Right renal cortex interstitium (tissue), 3 donors: ENCODE results near the gene ATP13A3. TPM values are rescaled to one million over a fixed set of nuclear protein-coding genes. Genes with fewer than 3 reads are reported as not detected.
A peak's percentile ranks its signal among the peaks of the same experiment; 100 is the strongest.

Experiments used
- DNase-seq, 3 donors: peaks; one replicate each; pipeline ENCODE4 v3.0.0-alpha.2; 2013; ENCODE audit warnings: low read depth in 3 of 3, low spot score in 2 of 3
- polyA plus RNA-seq, 3 donors: library from polyadenylated mRNA; unstranded; fragments of 120-200 nt; gene quantifications; one replicate each; pipeline ENCODE4 v1.2.1, GENCODE V29; 2013; ENCODE audit not compliant: insufficient read length in 3 of 3

Gene ATP13A3
- polyA plus RNA-seq, 3 donors: 107 to 117 (median 108) TPM

- DNase-seq: no peak
Measured at GRCh38 chr3:194396859-194397756, 89.7 kb downstream of the ATP13A3 start.

GRCh38 chr3:194396539-194396858 lies 90.3 kb downstream of the ATP13A3 start:
- DNase-seq: no peak

DNA sequence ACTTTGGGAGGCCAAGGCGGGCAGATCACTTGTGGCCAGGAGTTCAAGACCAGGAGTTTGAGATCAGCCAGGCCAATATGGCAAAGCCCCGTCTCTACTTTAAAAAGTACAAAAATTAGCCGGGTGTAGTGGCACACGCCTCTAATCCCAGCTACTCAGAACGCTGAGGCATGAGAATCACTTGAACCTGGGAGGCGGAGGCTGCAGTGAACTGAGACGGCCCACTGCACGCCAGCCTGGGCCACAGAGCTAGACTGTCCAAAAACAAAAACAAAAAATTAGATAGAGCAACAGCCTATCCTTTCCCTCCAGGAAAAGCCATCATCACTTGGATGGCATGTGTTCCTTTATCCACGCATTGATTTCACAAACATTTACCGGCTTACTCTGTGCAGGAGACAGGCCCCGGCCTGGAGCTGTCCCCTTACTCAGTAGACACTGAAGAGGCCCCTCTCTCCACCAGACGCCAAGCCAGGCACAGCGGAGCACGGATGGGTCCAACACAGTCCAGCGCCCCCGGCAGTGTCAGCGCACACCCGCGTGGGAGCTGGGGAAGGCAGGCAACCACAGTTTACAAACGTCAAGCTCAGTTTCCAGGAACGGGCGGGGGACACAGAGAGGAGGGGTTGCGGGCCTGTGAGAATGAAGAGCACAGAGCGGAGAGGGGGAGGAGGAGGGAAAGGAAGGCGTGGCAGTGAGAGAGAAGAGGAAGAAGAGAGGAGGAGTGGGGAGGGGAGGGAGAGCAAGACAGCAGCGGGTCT lies 90.8 kb downstream of the ATP13A3 start:
- DNase-seq: peak in 1 of 3 donors; percentile 54

DNA sequence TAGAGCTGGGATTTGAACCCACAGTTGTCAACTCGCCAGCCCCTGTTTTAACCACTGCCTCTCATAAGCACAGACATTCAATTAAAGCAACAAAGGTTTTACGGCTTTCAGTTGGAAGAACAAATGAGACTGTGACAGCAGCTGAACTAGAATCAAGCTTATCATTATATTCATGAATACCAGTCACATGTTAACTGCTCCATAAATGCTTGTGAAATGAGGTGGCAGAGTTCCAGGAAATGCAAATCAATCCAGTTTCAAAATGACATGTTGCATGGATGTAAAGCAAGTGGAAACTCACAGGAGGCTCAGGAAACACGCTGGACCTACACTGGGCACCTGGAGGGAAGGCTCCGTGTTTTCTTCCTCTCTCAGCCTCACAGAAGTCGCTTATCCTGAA lies 91.6 kb downstream of the ATP13A3 start:
- DNase-seq: no peak

DNA sequence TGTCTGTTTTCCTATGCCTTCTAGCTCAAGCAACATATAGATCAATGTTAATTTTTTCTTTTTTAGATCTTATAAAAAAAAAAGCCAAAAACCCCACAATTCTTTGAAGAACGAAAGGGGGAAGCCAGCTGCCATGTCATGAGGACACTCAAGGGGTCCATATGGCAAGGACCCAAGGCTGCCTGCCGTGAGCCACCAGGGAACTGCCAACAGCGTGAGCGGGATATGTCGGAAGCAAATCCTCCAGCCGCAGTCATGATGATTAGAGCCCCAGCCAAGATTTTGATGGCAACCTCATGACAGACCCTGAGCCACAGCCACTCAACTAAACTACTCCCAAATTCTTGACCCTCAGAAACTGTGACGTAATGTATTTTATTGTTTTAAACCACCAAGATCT lies 94.2 kb downstream of the ATP13A3 start:
- no peak for DNase-seq

DNA sequence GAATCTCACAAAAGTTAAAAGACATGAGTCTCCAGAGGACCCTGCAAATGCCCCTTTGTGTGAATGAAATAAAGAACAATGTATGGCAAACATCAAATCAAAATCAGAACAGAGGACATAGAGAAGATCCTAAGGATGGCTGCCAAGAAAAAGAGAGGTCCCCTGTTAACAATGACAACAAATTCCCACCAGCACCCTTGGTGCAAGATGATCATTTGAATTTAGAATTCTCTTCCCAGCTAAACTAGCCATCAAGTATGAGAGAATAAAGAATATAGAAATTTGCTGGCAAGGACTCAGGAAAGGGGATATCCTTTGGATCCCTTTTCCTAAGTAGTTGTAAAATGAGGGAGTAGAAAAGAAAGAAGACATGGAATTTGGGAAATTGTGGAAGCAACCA lies 96.0 kb downstream of the ATP13A3 start:
- no peak for DNase-seq

GRCh38 chr3:194389269-194389668 lies 97.5 kb downstream of the ATP13A3 start:
- DNase-seq: no peak

- DNase-seq: no peak
Measured at GRCh38 chr3:194387926-194388418, 98.8 kb downstream of the ATP13A3 start.

GRCh38 chr3:194387276-194387675 lies 99.5 kb downstream of the ATP13A3 start:
- DNase-seq: no peak

DNA sequence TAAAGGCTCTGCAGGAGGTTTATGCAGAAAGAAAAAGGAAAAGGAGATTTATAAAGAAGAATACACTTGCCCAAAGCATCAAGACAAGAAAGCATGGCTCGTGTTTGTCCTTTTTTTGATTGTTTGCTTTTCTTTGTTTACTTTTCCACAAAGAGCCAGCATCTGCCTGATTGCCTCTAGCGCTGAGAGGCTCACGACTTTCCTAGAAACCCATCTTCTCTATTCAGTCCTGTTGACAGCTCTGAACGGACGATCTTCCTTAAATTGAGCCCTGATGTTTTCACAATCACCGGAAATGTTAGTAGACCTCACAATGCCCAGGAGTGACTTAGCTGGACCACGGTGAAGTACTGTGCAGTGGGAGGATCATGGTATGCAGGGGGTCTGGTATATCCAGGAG lies 100.2 kb downstream of the ATP13A3 start:
- DNase-seq: no peak

- no peak for DNase-seq
Measured at GRCh38 chr3:194386066-194386465, 100.7 kb downstream of the ATP13A3 start.

DNA sequence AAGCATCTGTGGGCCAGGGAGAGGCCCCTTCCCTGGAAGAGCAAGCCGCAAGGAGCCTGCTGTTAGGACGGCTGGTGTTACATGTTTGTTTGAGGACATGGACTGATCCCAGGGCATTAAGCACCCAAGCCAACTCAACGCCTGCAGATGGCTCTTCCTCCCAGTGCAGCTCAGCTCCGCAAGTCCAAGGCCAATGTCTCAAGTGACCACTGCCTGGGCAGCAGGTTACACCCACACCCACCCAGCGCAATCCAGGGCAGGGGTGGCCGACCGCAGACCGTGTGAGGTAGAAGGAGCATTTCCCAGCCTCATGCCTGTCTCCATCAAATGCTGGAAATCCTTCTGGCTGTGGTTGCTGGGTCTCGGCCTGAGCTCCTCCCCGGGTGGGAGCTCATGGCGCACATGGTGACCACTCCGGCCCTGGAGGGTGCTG lies 102.2 kb downstream of the ATP13A3 start:
- no peak for DNase-seq

DNA sequence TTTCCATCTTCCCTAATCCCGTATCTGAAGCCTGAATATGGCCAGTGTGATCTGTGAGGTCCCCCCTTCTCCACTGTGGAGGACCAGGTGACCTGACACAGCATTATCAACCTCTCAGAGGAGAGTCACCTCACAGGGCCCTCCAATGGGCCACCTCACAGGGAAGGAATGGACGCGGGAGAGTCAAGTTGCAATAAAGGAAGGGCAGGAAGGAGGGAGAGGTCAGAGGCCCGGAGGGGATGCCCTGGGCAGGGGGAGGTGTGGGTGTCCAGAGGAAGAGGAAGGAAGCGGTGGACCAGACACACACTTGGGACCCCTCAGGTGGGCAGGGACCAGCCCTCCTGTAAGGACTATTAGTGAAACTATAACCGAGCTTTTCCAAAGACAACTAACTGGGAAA lies 102.6 kb downstream of the ATP13A3 start:
- no peak for DNase-seq

- DNase-seq: no peak
Measured at GRCh38 chr3:194383276-194383940, 103.4 kb downstream of the ATP13A3 start.

DNA sequence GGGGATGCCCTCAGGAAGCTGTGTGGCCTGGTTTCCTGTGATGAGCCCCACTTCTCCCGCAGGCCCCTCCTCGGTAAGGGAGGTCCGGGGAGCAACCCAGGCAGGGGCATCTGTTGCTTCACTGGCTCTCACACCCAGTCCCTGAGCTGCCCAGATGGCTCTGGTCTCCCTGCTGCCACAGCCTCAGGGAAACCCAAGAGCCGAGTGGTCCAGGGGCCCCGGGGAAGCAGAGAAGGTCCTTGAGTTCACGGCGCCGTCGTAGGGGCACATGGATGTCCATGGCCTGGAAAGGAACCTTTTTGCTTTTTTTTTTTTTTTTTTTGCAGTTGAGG lies 103.9 kb downstream of the ATP13A3 start:
- DNase-seq: no peak

DNA sequence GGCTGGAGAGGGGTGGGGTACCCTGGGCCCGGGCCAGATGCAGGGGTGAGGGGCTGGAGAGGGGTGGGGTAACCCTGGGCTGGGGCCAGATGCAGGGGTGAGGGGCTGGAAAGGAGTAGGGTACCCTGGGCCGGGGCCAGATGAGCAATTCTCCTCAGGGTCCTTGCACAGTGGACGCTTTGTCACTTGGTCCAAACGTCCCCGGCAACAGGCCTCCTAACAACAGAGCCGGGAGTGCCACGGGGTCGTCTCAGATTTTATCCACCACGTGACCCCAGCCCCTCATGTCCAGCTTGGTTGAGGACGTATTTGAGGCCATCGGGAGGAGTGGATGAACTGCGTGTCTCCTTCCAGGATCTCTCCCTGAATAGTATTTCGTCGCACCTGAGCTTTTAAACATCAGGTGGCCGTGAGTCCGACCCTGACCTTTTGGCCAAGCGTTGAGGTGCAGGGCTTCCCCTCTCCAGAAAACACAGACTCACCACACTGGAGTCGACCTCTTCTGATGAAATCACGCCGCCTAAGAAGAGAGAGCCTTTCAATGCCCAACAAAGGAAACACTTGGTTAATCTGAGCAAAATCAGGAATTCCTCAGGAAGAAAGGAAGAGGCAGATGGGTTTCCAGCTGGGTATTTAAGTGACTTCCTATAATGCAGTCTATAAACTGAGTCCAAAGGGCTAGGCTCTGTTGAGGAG lies 104.5 kb downstream of the ATP13A3 start:
- DNase-seq: no peak

- DNase-seq: no peak
Measured at GRCh38 chr3:194381460-194381875, 105.3 kb downstream of the ATP13A3 start.

DNA sequence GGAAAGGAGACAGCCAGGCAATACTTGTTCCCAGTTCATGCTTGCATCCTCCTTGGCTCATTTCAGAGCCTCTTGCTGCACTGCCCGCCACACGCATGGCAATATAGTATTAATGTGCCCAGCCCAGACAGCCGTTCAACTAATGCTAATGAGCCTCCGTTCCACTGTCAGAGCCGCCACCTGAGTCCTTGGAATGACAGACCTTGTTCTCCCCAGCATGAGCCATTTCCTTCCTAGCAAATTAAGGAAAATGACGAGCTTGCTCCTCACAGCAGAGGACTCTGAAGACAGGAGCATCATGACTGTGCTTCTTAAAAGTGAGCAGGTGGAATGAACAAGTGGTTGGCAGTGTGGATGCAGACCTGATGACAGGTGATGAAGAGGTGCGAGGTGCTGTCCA lies 106.5 kb downstream of the ATP13A3 start:
- no peak for DNase-seq

GRCh38 chr3:194379651-194380050 lies 107.2 kb downstream of the ATP13A3 start:
- no peak for DNase-seq

GRCh38 chr3:194379231-194379630 lies 107.6 kb downstream of the ATP13A3 start:
- no peak for DNase-seq

DNA sequence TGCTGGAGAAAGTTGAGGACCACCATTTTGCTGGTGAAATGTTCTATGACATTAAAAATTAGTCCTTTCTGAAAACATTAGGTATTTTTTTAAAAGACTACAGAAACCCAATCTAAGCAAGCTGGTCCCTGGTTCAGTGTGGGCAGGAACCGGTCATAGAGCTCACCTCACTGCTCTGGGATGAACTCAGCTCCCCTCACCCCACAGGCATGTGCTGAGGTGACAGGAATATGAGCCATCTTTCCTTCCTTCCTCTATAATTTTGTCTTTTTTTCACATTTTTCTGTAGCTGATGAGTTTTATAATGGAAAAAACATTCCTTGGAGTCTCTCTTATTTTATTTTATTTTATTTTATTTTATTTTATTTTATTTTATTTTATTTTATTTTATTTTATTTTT lies 109.1 kb downstream of the ATP13A3 start:
- no peak for DNase-seq
